ENCODE results near the gene GSDMA. TPM values are rescaled to one million over a fixed set of nuclear protein-coding genes. Genes with fewer than 3 reads are reported as not detected.

The GSDMA gene
- total and polyA plus RNA-seq, 2 experiments from 2014 or later: 0.08 TPM; not detected in 1

- 49% methylated on average over 13 of the region's 15 CpGs for WGBS (ENCODE audit: low lambda C conversion rate, missing lambda C conversion rate)
- H3K79me2 ChIP-seq: no peaks in the 10 kb centered on the region
- DNase-seq (ENCODE audit: low spot score): peak; percentile 12
- no peak overlapping the region for H3K4me3 ChIP-seq
- no peaks in the 10 kb centered on the region for H3K9me3 ChIP-seq (ENCODE audit: low read depth)
- H3K4me1 ChIP-seq (ENCODE audit: insufficient read depth): peaks cover 14% of the 10 kb centered on the region
- no peak overlapping the region for H3K27ac ChIP-seq
- no peaks in the 10 kb centered on the region for H3K9me2 ChIP-seq (replicated peaks; ENCODE audit: insufficient read depth)
- no peaks in the 10 kb centered on the region for H3K27me3 ChIP-seq
- H4K20me1 ChIP-seq (ENCODE audit: insufficient read depth, poor library complexity, severe bottlenecking): no peaks in the 10 kb centered on the region
- H3K4me2 ChIP-seq: no peak overlapping the region
- no peak for TF ChIP-seq EZH2 (IDR thresholded peaks at IDR 0.05; ENCODE audit: borderline replicate concordance)
- TF ChIP-seq EZH2phosphoT487 (IDR thresholded peaks at IDR 0.05; ENCODE audit: low read depth, severe bottlenecking, unreplicated experiment): no peak
- no peak for TF ChIP-seq CTCF (IDR thresholded peaks at IDR 0.05; ENCODE audit: poor library complexity)
- H3K36me3 ChIP-seq (replicated peaks; ENCODE audit: insufficient read depth, low read depth): no peaks in the 10 kb centered on the region
- no peak overlapping the region for H2AFZ ChIP-seq
Observed at GRCh38 chr17:40018211-40019121, 55.7 kb downstream of the GSDMA start.

- TF ChIP-seq EZH2 (IDR thresholded peaks at IDR 0.05; ENCODE audit: borderline replicate concordance) (no peak), EZH2phosphoT487 (IDR thresholded peaks at IDR 0.05; ENCODE audit: low read depth, severe bottlenecking, unreplicated experiment) (no peak), CTCF (IDR thresholded peaks at IDR 0.05; ENCODE audit: poor library complexity) (no peak)
- DNase-seq (ENCODE audit: low spot score): peak; percentile 4
- Histone ChIP-seq H3K4me1 (ENCODE audit: insufficient read depth) (peaks cover 12% of the 10 kb centered on the region), H4K20me1 (ENCODE audit: insufficient read depth, poor library complexity, severe bottlenecking) (no peaks in the 10 kb centered on the region), H3K4me3 (no peak overlapping the region), H3K9me3 (ENCODE audit: low read depth) (no peaks in the 10 kb centered on the region), H3K27ac (no peak overlapping the region), H2AFZ (no peak overlapping the region), H3K4me2 (no peak overlapping the region), H3K79me2 (no peaks in the 10 kb centered on the region), H3K36me3 (replicated peaks; ENCODE audit: insufficient read depth, low read depth) (no peaks in the 10 kb centered on the region), H3K27me3 (no peaks in the 10 kb centered on the region), H3K9me2 (replicated peaks; ENCODE audit: insufficient read depth) (no peaks in the 10 kb centered on the region)
- WGBS (ENCODE audit: low lambda C conversion rate, missing lambda C conversion rate): 83% methylated on average over 24 of the region's 24 CpGs
Observed at GRCh38 chr17:40019140-40019991, 56.6 kb downstream of the GSDMA start.

- Histone ChIP-seq H3K9me3 (ENCODE audit: low read depth) (no peaks in the 10 kb centered on the region), H3K36me3 (replicated peaks; ENCODE audit: insufficient read depth, low read depth) (no peaks in the 10 kb centered on the region), H3K4me3 (no peak overlapping the region), H3K27me3 (no peaks in the 10 kb centered on the region), H3K4me2 (no peak overlapping the region), H2AFZ (no peak overlapping the region), H3K9me2 (replicated peaks; ENCODE audit: insufficient read depth) (no peaks in the 10 kb centered on the region), H3K79me2 (no peaks in the 10 kb centered on the region), H4K20me1 (ENCODE audit: insufficient read depth, poor library complexity, severe bottlenecking) (no peaks in the 10 kb centered on the region), H3K4me1 (ENCODE audit: insufficient read depth) (peaks cover 6% of the 10 kb centered on the region), H3K27ac (no peak overlapping the region)
- WGBS (ENCODE audit: low lambda C conversion rate, missing lambda C conversion rate): 95% methylated on average over 12 of the region's 13 CpGs
- DNase-seq (ENCODE audit: low spot score): no peak
- TF ChIP-seq EZH2phosphoT487 (IDR thresholded peaks at IDR 0.05; ENCODE audit: low read depth, severe bottlenecking, unreplicated experiment): no peak
- TF ChIP-seq CTCF (IDR thresholded peaks at IDR 0.05; ENCODE audit: poor library complexity): no peak
- no peak for TF ChIP-seq EZH2 (IDR thresholded peaks at IDR 0.05; ENCODE audit: borderline replicate concordance)
Observed at GRCh38 chr17:40020146-40020545, 57.3 kb downstream of the GSDMA start.
